Thoracic aorta (tissue), 2 donors: ENCODE data around the gene SLC38A8. TPM values are rescaled to one million over a fixed set of nuclear protein-coding genes. Genes with fewer than 3 reads are reported as not detected.

ENCODE experiments used
- ATAC-seq: fragments of 150-250 bp; one replicate; pipeline ENCODE4 v1.8.0; 2017; ENCODE audit warnings: low read depth; ENCODE audit not compliant: insufficient number of reproducible peaks, low FRiP score
- DNase-seq: peaks from one replicate; pipeline ENCODE4 v3.0.0-alpha.2; 2020; ENCODE audit warnings: low spot score
- H3K27ac ChIP-seq, 2 donors: fragments of 200-600 bp; sonication (generic); 1 replicate in 1 of 2; 2 replicates in 1 of 2; pipeline ENCODE4 v1.5.1; 2016; ENCODE audit warnings: mild to moderate bottlenecking in 2 of 2, moderate library complexity in 2 of 2
- H3K27me3 ChIP-seq: fragments of 200-600 bp; sonication (generic); replicated peaks from 2 replicates; pipeline ENCODE4 v1.6.0; 2016; ENCODE audit warnings: mild to moderate bottlenecking; ENCODE audit not compliant: insufficient read depth
- H3K36me3 ChIP-seq: fragments of 200-600 bp; sonication (generic); one replicate; pipeline ENCODE4 v1.5.1; 2016
- H3K4me1 ChIP-seq, 2 donors: fragments of 200-600 bp; sonication (generic); 1 replicate in 1 of 2; 2 replicates in 1 of 2; pipeline versions ENCODE4 v1.5.1 to v1.6.0; 2016; ENCODE audit warnings: low read depth in 2 of 2, mild to moderate bottlenecking in 1 of 2; ENCODE audit not compliant: control insufficient read depth in 1 of 2
- H3K4me3 ChIP-seq: fragments of 200-600 bp; sonication (generic); 2 replicates; pipeline ENCODE4 v1.5.1; 2016; ENCODE audit warnings: mild to moderate bottlenecking
- H3K9me3 ChIP-seq: fragments of 200-600 bp; sonication (generic); 2 replicates; pipeline ENCODE4 v1.5.1; 2016
- CTCF ChIP-seq: fragments of 200-600 bp; sonication (generic); IDR thresholded peaks from one replicate; pipeline ENCODE4 v1.5.1; 2019; ENCODE audit warnings: antibody characterized with exemption
- total RNA-seq, 2 donors: library from RNA; depleted of rRNA; stranded (reverse); fragments of >200 nt; gene quantifications; one replicate each; pipeline versions ENCODE4 v1.1.0 to v1.2.3, GENCODE V29; 2016

Gene SLC38A8
- total RNA-seq, 2 donors from 2014 or later: not detected

GRCh38 chr16:84024854-84025253 lies 17.7 kb downstream of the SLC38A8 start:
- ATAC-seq: no peak
- Histone ChIP-seq H3K27me3 (no peaks in the 10 kb centered on the region), H3K9me3 (peaks cover 12% of the 10 kb centered on the region), H3K4me3 (no peak overlapping the region), H3K27ac (no peak overlapping the region), H3K36me3 (no peaks in the 10 kb centered on the region), H3K4me1 (no peaks in the 10 kb centered on the region)
- no peak for DNase-seq
- TF ChIP-seq CTCF: no peak

DNA sequence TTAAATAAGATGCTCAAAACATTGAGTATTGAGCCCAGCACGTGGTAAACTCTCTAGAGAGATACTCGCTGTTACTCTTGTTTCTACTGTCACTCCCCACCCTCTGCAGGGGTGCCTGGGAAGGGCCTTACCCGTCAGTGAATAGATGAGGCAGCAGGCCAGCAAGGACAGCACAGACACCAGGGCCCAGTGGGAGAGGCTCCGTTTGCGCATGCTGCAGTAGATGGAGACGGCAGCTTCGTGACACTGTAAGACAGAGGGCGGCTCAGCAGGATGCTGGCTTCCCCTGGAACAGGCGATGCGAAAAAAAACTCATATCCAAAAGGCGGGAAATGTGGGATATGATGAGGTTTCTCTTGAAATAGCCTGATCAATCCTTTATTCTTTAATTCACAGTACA lies 20.0 kb downstream of the SLC38A8 start:
- no peaks in the 10 kb centered on the region for H3K27me3 ChIP-seq
- H3K9me3 ChIP-seq: peaks cover 12% of the 10 kb centered on the region
- H3K36me3 ChIP-seq: no peaks in the 10 kb centered on the region
- H3K27ac ChIP-seq: no peak overlapping the region
- DNase-seq: no peak
- no peak for ATAC-seq
- H3K4me3 ChIP-seq: no peak overlapping the region
- no peaks in the 10 kb centered on the region for H3K4me1 ChIP-seq
- no peak for TF ChIP-seq CTCF

- ATAC-seq (no peak), DNase-seq (no peak)
- TF ChIP-seq CTCF: no peak
- H3K27me3 ChIP-seq: no peaks in the 10 kb centered on the region
- no peaks in the 10 kb centered on the region for H3K36me3 ChIP-seq
- no peak overlapping the region for H3K27ac ChIP-seq
- H3K4me3 ChIP-seq: no peak overlapping the region
- no peaks in the 10 kb centered on the region for H3K4me1 ChIP-seq
- peaks cover 12% of the 10 kb centered on the region for H3K9me3 ChIP-seq
Observed at GRCh38 chr16:84021488-84021887, 21.1 kb downstream of the SLC38A8 start.

- H3K4me3 ChIP-seq: no peak overlapping the region
- no peaks in the 10 kb centered on the region for H3K36me3 ChIP-seq
- peaks cover 12% of the 10 kb centered on the region for H3K9me3 ChIP-seq
- ATAC-seq: no peak
- H3K27ac ChIP-seq: no peak overlapping the region
- DNase-seq: no peak
- no peak for TF ChIP-seq CTCF
- no peaks in the 10 kb centered on the region for H3K27me3 ChIP-seq
- no peaks in the 10 kb centered on the region for H3K4me1 ChIP-seq
Observed at GRCh38 chr16:84020353-84020752, 22.2 kb downstream of the SLC38A8 start.

DNA sequence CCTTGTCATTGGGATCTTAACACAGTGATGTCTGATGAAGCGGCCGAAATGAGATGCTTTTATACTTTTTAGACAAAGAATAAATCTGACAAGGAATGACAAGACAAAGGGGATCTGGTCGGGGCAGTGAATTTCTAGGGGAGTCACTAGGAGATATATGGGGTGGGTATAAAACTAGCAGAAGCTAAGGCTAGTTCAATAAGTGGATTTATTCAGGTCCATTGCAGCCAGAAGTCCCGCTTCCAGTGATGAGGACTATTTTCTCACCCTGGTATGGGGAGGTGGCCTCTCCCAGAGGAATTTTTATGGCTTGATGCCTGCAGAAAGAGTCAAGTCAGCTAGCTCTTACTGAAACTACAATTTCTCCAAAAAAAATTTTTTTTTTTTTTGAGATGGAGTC lies 23.9 kb downstream of the SLC38A8 start:
- Histone ChIP-seq H3K4me3 (no peak overlapping the region), H3K27ac (no peak overlapping the region), H3K4me1 (no peaks in the 10 kb centered on the region), H3K36me3 (no peaks in the 10 kb centered on the region), H3K9me3 (peaks cover 12% of the 10 kb centered on the region), H3K27me3 (no peaks in the 10 kb centered on the region)
- ATAC-seq: no peak
- DNase-seq: no peak
- TF ChIP-seq CTCF: no peak
